Activated CD4-positive, alpha-beta T cell treated with anti-CD3 and anti-CD28 coated beads, Interleukin-2, amount 50 U/mL, for 48 hours (primary cell): ENCODE results near the gene CTR9.

ENCODE experiments used
- DNase-seq, 2 experiments: peaks; one replicate each; pipeline ENCODE4 v3.0.0-alpha.2; 2020

Gene CTR9

DNA sequence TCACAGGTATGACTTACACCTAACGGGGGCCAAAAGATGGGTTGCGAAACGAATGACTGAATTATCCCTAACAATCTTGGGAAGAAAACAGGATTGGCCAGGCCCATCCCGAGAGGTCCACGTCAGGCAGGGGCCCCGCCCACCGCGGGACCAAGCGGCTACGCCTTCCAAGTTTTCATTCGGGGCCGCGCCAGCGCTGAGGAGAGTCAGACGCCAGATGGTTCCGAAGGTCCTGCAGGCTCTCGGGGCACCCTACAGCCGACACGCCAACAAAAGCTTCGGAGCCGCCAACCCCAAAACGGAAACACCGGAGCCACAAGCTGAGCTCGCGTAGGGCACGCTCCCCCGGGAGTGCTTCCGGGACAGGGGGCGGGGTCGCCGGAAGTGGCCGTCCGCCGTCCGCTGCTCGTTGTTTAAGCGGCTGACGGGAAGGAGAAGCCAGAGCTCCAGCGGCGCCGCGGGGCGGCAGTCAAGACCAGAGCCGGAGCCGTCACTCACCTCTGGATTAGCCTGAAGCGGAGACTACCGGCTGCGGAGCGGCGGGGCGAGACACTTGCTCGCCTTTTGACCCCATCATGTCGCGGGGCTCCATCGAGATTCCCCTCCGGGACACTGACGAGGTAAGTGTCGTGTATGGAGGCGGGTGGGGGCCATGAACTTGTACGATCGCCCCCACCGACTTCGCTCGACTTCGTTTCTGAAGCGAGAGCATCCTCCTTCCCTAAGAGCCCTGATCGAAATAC, at the start of gene CTR9:
Gene CTR9 (plus strand): TSS at position 409 of the 743 bp plus-strand sequence. CDS start 167 bp downstream, at position 576.
- DNase-seq: peak; percentile 92 to 95

DNA sequence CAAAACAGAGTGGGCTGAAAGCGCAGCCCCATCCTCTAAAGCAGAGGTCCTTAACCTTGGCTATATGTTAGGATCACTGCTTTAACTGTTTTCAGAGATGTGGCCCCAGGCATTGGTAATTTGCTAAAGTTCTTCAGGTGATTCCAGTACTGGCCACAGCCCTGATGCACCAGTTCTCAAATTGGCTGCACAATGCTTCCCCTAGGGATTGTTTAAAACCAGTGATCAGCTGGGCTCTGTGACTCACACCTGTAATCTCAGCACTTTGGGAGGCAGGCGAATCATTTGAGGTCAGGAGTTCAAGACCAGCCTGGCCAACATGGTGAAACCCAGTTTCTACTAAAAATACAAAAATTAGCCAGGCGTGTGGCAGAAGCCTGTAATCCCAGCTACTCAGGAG, 49.1 kb upstream of the CTR9 start:
- no peak for DNase-seq

DNA sequence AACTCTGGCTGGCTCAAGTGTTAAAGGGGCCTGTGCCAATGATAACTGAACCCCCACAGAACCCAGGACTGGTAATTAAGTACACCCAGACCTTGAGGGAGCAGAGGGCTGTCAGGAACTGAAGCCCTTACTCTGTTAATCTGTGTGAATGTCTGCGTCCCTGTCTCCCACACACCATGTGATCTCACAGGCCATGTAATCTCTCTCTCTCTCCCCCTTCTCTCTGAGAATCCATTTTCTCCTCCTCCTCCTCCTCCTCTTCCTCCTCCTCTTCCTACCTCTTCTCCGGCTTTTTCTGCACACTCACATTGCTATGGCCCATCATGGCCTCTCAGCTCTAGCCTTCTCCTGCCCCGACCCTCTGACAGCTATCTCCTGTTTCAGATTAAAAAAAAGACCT, 42.9 kb upstream of the CTR9 start:
- no peak for DNase-seq

DNA sequence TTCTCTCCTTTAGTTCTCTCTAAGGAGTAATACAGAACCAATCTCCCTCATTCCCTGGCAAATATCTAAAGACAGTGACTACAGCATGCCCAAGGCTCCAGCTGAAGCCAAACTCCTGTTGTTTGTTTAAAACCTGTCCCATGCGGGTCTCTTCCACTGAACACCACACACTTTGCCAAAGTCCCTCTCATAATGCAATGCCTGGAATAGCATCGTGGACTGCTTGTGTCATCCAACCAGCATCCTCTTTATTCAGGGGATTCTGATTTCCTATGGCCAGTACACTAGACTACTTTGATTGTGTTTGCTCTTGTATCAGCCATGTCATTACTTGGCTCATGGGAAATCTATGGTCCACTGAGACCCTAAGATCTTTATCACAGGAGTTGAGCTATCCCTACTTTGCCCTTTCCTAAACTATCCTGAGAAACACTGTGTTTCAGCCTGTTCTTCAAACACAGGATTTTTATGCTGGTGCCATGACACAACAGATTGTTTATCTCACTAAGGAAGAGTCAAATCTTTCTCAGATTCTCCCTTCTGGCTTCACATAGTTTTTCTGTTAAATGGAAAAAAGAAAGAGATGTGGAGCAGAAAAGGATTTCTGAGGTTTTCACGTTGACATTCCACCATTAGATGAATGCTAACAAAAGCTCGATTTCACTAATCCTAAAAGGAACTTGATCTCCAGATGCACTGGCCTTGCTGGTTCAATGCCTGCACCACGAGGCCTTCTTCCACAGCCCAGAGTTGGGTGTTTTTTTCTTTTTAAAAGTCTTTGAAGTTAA, 41.6 kb upstream of the CTR9 start:
- no peak for DNase-seq

DNA sequence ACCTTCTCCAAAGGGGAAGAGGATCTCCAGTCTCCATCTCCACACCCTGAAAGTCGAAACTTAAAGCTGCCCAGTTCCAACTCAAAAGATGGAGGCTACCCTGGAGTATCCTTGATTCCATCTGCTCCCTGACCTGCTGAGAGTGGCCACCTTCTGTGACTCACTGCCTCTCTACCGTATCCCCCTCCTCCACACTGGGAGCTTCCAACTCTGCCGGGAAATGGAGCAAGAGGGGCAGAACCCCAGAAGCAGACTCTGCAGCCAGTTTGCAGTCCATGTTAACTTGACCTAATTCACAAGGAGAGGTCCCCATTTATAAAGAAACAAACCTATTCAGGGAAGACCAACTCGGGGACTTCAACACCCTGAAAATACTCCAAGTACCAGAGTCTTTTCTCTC, 35.5 kb upstream of the CTR9 start:
- DNase-seq: no peak

DNA sequence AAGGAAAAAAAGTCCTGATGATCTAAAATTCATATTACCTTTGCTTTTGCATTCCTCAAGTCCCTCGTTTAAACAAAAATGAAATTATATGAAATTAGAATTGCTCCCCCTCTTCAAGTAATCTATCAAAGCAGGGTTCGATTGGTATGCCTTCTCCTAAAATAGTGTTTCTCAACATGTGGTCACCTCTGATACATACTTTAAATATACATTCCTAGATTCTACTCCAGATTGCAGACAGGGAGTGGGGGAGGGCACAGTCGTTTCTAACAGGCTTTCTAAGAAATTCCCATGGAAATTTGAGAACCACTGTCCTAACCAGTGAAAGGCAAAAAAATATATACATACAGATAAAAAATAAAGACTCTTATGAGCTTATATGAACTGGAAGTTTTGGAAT, 34.9 kb upstream of the CTR9 start:
- DNase-seq: no peak

DNA sequence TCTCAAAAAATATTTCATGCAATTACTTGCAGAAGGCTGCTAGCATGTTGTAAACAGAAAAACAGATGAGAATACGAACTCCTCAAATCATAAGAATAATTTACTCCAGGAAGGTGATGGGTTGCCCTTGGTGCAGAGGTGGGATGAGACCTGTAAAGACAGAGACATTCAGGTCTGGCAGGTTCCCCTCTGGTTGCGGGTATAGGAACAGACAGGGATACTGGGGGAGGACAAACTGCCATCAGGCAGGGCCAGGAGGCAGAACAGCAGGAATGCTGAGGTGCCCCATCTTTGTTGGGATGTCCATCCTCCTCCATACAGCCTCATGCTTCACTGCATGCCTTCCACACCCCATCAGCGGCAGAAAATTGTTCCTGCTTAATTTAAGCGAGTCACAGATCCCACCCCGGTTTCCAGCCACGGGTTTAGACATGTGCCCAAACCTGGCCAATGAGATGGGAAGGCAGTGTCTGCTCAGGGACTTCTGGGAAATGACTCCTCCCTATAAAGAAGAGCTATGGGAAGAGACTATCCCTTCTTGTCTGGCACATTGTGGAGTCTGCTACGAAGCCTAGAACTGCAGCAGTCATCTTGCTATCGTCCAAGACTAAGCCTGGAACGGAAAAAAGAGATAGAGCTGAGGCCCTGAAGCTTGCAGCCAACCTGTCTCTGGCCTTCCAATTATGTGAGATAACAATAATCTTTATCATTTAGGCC, 34.3 kb upstream of the CTR9 start:
- DNase-seq: no peak

DNA sequence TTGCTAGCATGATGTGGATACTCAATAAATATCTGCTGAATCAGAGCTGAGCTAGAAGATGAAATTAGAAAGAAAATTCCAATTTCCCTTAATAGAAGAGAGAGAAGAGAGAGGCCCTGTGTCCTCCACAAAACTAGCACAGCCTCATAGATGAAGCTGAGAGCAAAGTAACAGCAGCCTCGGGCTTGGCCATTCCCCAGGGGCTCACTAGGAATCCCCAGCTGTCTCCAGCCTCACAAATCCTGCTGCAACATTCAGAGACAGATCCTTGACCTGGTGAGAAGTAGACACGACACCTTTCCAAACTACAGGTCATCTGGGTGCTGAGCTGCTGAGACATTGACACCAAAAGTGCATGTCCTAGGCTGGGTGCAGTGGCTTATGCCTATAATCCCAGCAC, 31.4 kb upstream of the CTR9 start:
- DNase-seq: no peak

DNA sequence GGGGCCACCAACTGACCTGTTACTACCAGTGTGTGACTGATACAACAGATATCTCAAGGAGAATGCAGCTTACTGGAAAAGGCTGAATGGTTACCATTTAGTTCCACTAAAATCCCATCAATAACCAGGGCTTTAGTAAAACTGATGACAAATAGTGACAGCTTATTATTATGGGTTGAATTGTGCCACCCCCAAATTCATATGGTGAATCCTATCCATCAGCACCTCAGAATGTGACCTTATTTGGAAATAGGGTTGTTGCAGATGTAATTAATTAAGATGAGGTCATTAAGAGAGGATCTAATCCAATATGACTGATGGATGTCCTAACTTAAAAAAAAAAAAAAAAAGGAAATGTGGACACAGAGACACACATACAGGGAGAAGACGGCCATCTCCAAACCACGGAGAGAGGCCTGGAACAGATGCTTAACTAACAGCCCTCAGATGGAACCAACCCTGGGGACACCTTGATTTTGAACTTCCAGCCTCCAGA, 30.1 kb upstream of the CTR9 start:
- DNase-seq: no peak

DNA sequence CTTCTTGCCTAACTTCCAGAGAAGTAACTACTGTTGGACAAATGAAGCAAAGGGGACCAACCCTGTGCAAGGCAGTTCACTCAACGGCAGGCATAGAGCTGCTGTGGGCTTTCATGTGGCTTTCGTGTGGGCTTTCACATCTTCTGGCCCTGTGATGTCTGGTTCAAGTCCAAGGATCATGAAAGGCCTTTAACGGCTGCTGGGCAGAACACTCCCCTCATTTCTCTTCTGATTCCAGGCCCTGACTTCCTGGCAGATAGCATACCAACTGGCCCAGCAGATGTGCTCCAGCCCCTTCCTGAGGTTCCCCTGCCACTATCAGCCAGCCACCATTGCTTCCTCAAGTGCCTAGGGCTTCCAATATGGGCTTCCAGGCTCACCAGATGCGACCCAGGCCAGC, 28.7 kb upstream of the CTR9 start:
- DNase-seq: no peak

DNA sequence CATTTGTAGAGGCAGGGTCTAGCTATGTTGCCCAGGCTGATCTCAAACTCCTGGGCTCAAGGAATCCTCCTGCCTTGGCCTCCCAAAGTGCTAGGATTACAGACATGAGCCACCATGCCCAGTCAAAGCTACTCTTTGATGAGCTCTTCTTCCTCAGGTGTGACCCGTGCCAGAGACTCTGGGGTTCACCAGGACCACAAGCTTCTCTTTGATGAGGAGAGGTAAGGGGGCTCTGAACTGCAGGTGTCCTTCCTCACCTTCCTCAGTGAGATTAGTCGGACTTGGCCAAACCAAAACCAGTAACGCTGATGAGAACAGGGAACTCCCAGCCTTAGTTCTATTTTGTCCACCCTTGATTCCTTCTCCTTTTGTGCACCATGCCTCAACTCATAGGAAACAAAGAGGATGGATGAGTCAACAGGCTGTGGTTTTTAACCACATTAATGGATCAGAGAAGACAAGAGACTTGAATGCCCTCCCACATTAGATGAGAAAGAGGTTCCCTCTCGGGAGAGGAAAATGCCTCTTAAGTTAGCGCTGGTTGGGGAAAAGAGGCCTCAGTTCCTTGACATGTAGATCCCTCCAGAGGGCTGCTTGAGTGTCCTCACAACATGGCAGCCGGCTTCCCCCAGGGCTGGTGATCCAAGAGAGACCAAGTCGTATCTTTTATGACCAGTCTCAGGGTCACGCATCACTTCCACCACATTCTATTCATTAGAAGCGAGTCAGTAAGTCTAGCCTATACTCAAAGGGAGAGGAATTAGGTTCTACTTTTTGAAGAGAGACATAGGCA, 25.7 kb upstream of the CTR9 start:
- peak; percentile 20 to 37 for DNase-seq

DNA sequence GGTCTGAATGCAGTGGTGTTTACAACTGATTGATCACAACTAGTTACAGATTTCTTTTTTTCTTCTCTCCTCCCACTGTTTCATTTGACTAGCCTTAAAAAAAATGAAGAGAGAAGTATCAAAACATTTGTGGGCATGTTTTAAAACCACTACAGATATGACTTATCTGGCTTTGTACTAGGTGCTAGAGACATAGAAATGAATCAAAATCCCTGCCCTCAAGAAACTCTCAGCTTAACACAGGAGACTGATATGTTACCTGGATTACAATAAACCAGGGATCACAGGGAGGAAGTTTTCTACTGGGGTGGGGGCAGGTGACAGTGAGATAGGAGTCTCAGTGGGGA, 25.2 kb upstream of the CTR9 start:
- DNase-seq: no peak

DNA sequence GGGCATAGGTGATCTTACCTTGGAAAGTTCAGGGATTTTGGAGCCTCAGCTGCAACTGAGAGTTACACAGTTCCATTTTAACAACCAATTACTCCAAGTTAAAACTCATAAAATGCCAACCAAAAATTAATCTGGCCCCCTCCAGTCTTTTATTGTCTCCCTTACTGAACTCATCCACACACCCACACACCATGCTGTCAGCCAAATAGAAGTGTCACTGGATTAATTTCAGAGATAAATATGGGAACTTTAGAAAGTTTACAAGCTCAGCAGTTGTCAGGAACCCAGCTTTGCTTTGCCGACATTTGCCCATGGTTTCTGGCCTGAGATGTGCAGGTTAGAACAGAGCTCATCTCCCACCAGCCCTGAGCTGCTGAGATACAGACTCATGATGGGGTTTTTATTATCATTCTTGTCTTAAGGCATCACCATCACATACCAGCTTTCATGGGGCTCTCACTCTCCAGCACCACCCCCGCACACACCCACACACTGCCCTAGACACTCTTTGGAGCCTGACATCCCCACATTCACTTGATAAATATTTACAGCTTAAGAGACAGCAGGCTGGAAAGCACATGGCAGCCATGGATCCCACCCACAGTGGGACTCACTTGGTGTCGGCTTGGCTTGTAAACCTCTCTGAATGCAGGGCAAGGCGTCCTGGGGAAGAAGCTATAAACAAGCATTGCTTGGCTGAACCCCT, 23.7 kb upstream of the CTR9 start:
- no peak for DNase-seq

DNA sequence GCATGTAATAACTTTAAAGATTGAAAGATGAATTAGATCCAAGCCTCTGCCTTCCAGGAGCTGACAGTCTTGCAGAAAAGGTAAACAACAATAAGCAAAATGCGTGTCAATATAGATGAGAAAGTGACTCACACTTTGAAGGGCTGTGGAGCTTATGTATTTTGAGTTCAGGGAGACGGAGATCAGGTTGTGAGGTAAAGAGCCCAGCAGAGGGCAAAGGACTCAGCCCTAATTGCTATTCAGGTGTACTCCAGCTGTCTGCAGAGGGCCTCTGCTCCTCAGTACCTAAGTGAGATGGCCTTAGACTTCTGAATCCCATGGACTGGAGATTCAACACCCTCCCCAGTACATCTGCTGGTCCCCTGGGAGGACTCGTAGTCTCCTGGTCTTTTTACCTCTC, 22.9 kb upstream of the CTR9 start:
- DNase-seq: no peak

DNA sequence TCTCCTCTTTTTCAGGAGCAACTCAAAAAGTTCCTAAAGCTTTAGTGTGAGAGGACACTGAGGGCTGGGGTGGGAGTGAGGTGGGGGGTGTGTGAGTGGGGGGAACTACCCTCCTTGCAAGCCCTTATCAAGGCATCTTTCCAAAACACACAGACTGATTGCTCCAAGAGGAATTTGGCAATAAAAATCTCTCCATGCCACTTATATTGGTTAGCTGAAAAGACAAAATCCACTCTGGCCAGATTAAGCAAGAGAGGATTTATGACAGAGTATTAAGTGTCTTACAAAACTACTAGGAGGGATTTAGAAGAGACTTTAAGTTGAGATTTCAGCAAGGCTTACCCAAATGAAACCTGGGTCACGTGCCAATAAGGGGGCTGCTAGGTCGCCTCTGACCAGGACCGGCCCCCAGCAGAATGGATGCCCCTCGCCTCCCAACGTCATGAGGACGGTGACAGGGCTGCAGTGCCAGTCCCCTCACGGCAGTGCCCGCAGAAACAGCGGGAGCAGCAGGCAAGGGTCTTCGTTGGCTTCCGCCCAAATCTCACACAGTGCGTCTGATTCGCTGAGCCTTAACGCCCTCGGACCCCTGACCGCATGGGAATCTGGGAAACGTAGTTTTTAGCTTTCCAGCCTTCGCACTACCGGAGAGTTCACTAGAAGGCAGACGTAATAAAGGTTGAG, 22.1 kb upstream of the CTR9 start:
- DNase-seq: no peak

DNA sequence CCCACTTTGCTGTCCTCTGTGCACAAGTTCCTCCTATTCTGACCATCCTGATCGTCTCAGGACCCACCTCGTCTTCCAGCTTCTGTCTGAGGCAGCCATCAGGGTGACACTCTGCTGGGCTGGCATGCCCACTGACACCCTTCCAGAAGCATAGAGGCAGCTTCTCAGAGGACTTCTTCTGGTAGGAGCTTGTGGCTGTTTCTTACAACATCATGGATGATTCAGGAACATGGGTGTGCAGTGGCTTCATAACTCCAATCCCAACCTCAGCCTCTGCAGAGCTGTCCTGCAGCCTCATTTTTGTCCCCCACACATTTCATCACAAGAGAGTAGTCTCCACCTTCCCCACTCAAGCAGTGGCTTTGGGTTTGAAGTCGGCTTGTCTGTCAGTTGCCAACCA, 20.9 kb upstream of the CTR9 start:
- DNase-seq: no peak

DNA sequence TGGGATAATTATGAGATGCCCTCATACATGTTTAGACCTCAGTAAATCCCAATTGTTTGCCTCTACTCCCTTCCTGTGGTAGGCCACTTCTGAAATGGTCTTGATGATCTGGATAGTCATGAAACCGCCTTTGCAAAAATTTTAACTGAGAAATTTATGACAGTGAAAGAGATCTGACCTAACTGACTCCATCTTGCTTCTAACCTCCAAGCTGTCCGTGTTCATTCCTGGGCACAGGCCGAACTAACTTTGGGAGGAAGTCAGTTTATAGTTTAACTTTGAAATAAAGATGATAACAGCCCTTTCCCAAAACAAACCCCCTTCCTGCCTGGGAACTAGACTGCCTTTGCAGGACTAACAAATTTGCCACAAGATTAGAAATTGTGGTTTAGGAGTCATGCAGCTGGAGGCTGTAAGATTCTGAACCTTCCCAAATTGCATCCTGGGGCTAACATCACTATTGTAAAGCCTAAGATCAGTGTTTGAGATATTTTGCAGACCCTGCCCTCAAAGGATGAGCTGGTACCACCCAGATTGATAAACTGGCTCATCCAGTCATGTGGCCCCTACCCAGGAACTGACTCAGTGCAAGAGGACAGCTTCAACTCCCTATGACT, 19.9 kb upstream of the CTR9 start:
- no peak for DNase-seq

DNA sequence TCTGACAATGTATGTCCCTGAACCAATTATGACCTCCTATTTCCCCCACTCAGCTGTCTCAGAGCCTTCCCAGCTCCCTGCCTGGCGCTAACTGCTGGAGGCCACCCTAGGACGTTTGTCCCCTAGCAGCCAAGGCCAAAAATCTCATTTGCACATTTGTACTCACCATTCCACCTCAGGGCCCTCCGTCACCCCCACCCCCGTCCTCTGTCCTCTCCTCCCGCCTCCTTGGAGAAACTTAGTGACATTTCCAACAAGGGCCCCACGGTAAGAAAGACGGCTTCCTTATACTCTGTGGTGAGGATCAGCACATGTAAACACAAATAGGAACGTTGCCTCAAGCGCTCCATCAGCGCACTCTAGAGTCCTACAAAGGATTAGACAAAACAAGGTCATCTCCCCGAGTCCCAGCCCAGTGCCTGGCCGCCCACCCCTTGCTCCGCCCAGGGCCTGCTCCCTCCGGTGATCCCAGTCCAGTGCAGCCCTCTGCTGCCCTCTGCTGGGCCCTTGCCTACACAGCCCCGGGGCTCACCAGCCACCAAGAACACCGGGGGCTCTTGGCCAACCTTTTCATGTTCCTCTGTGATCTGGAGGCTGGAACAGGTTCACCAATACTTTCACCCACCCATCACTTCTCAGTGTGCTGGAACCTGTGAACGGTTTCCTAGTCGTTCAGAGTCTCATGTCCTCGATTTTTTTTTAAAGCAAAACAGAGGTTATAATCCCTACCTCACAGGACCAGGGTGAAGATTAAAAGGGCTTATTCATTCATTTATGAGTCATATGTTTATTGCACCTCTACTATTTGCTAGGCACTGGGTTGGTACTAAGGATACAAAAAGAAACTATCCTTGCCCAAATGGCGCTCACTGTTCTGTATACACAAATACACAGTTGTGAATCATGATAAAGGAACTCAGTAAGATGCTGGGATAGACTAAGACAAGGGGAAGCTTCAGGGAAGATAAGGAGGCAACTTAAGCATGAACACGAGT, 15.3 kb upstream of the CTR9 start:
- peak; percentile 94 to 95 for DNase-seq

DNA sequence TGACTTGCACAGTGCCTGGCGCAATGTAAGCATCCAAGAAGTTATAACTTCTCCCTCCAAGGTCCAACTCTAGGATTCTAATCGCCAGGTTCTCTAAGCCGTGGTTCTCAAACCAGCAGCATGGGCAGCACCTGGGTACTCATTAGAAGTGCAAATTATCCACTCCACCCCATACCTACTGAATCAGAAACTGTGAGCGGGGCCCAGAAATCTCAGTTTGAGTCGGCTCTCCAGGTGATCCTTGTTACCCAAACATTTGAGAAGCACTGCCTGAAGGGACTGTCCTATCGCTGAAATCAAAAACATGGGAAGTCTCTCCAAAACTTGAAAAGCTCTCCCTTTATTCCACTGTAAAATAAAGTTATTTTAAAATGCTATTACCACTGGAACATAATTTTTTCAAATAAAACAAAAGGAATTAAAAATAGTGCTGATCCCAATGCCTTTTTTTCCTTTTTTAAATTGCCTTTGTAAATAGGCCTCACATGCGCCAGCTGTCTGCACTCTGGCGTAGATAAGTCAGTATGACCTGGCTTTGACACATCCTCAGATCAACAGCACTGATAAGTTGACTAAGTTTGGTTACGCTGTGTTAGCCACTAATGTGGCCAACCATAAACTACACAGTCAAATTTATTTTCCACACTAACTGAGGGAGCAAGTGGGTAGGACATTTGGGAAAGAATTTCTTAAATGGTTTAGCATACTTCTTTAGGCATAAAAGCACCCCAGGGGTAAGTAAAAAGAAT, 8.4 kb upstream of the CTR9 start:
- peak in 1 of 2 experiments; percentile 20 for DNase-seq
